ENCODE measurements around the gene MEF2D.

The MEF2D gene

DNA sequence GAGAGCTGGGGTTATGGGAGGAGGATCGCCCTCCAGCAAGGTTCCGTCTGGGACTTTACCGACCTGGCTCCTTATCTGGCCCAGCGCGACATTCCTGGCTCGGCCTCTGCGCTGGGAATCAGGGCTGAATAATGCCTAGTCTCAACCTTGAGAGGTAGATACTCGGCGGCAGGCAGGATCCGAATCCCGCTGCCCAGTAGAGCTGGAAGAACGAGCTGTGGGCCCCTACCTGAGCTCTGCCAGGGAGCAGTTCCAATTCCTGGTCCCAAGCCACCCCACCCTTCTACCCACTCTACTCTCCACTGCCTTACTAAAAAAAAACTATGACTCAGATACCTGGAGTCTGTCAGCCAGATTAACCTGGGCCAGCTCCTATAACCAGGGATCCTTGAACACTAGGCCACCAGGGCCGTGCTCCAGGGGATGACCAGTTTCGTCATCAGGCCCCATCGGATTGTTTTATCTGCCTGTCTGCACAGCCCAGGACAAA is 77.9 kb downstream of the MEF2D start:
- DNase-seq: no peak
- H3K4me3 Mint-ChIP-seq: no peak overlapping the region
- H3K9me3 Mint-ChIP-seq: no peaks in the 10 kb centered on the region
- no peaks in the 10 kb centered on the region for H3K36me3 Mint-ChIP-seq (ENCODE audit: low read depth)
- peaks cover 26% of the 10 kb centered on the region for H3K4me1 Mint-ChIP-seq (ENCODE audit: low read depth)
- no peak overlapping the region for H3K27ac Mint-ChIP-seq
- H3K27me3 Mint-ChIP-seq: peaks cover 92% of the 10 kb centered on the region

- DNase-seq: no peak
- Mint-ChIP-seq H3K4me3 (peak overlapping the region; percentile 58), H3K27ac (no peak overlapping the region), H3K9me3 (no peaks in the 10 kb centered on the region), H3K36me3 (ENCODE audit: low read depth) (no peaks in the 10 kb centered on the region), H3K27me3 (peaks cover 91% of the 10 kb centered on the region), H3K4me1 (ENCODE audit: low read depth) (peaks cover 26% of the 10 kb centered on the region)
Measured at GRCh38 chr1:156421939-156422601, 78.5 kb downstream of the MEF2D start.

DNA sequence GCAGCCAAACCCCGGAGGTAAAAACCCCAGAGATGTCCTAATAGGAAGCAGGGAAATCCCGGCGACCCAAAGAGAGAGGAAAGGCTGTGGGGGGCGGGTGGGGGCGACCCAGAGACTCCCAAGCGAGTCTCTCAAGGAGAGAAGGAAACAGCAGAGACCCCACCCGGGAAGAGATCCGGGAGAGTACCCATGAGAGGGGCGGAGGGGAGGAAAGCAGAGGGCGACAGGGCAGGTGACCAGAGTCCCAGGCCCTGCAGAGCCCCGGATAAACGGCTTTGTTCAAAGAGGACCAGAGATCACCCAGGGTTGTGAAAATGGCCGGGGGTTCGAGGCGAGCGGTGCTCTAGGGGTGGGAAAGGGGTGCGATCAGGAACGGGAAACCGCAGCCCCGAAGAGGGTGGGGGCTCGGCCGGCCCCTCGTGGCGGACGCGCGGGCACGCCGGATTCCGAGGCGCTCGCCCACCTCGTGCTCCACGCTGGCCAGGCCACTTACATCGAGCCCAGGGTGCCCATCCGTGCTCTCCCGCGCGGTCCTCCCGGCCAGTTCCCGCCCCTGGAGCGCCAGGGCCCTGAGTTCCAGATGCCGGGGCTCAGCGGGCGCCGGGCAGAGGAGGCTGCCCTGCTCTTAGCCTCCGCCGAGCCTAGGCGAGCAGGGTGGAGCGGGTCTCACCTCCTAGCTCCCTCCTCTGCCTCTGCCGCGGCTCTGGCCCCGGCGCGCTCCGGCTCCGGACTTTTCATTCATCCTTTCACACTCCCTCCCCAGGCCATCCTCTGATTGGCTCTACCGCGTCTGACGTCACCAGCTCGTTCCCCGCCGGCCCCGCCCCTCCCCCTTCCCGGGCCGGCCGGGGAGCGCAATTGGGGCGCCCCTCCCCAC is 79.3 kb downstream of the MEF2D start:
- peak overlapping the region; percentile 80 for H3K4me3 Mint-ChIP-seq
- H3K4me1 Mint-ChIP-seq (ENCODE audit: low read depth): peaks cover 26% of the 10 kb centered on the region

GRCh38 chr1:156420205-156421061 is 80.1 kb downstream of the MEF2D start:
- Mint-ChIP-seq H3K4me1 (ENCODE audit: low read depth) (peaks cover 26% of the 10 kb centered on the region), H3K9me3 (no peaks in the 10 kb centered on the region), H3K4me3 (peak overlapping the region; percentile 80), H3K27ac (no peak overlapping the region), H3K27me3 (peaks cover 84% of the 10 kb centered on the region), H3K36me3 (ENCODE audit: low read depth) (no peaks in the 10 kb centered on the region)
- peak; percentile 63 for DNase-seq

More for the DNA sequence above, 79.3 kb downstream of the MEF2D start:
- DNase-seq: peak; percentile 79
- Mint-ChIP-seq H3K9me3 (no peaks in the 10 kb centered on the region), H3K27me3 (peaks cover 90% of the 10 kb centered on the region), H3K36me3 (ENCODE audit: low read depth) (no peaks in the 10 kb centered on the region), H3K27ac (no peak overlapping the region)

DNA sequence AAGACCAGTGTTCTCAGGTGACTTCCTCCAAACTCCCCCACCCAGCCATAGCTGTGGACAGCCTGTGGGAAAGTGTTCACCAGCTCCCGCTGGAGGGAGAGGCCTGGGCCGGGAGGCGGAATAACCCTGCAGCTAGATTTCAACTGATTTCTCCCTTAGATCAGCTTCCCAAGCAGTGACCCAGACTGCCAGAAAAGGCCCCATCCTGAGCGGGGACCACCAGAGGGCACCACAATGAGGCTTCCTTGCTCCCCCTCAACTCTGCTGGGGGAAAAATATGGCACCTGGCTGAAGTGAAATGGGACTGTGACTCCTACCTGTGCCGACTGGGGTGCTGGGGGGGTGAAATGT is 80.7 kb downstream of the MEF2D start:
- Mint-ChIP-seq H3K4me3 (peak overlapping the region; percentile 80), H3K27me3 (peaks cover 84% of the 10 kb centered on the region), H3K36me3 (ENCODE audit: low read depth) (no peaks in the 10 kb centered on the region), H3K27ac (no peak overlapping the region), H3K4me1 (ENCODE audit: low read depth) (peaks cover 26% of the 10 kb centered on the region), H3K9me3 (no peaks in the 10 kb centered on the region)
- DNase-seq: peak; percentile 62

GRCh38 chr1:156418416-156419070 is 82.0 kb downstream of the MEF2D start:
- H3K4me3 Mint-ChIP-seq: no peak overlapping the region
- H3K27me3 Mint-ChIP-seq: peaks cover 81% of the 10 kb centered on the region
- no peak for DNase-seq
- H3K9me3 Mint-ChIP-seq: no peaks in the 10 kb centered on the region
- no peaks in the 10 kb centered on the region for H3K36me3 Mint-ChIP-seq (ENCODE audit: low read depth)
- no peak overlapping the region for H3K27ac Mint-ChIP-seq
- peaks cover 26% of the 10 kb centered on the region for H3K4me1 Mint-ChIP-seq (ENCODE audit: low read depth)

GRCh38 chr1:156417401-156418020 is 83.1 kb downstream of the MEF2D start:
- Mint-ChIP-seq H3K36me3 (ENCODE audit: low read depth) (no peaks in the 10 kb centered on the region), H3K27ac (no peak overlapping the region), H3K4me1 (ENCODE audit: low read depth) (peaks cover 26% of the 10 kb centered on the region), H3K27me3 (peaks cover 75% of the 10 kb centered on the region), H3K4me3 (no peak overlapping the region), H3K9me3 (no peaks in the 10 kb centered on the region)
- DNase-seq: no peak

GRCh38 chr1:156416993-156417392 is 83.6 kb downstream of the MEF2D start:
- Mint-ChIP-seq H3K9me3 (no peaks in the 10 kb centered on the region), H3K4me1 (ENCODE audit: low read depth) (peaks cover 25% of the 10 kb centered on the region), H3K27ac (no peak overlapping the region), H3K36me3 (ENCODE audit: low read depth) (no peaks in the 10 kb centered on the region), H3K4me3 (no peak overlapping the region), H3K27me3 (peaks cover 70% of the 10 kb centered on the region)
- no peak for DNase-seq

- Mint-ChIP-seq H3K36me3 (ENCODE audit: low read depth) (no peaks in the 10 kb centered on the region), H3K4me1 (ENCODE audit: low read depth) (peaks cover 2% of the 10 kb centered on the region), H3K27me3 (peaks cover 54% of the 10 kb centered on the region), H3K9me3 (no peaks in the 10 kb centered on the region), H3K27ac (no peak overlapping the region), H3K4me3 (no peak overlapping the region)
- DNase-seq: no peak
Measured at GRCh38 chr1:156414461-156415064, 86.0 kb downstream of the MEF2D start.

Data from activated T-cell treated with anti-CD3 and anti-CD28 coated beads, Interleukin-2, amount 50 U/mL, for 24 hours (primary cell).